ENCODE results near the gene SCAPER.
A peak's percentile ranks its signal among the peaks of the same experiment; 100 is the strongest.
"Not testable (repeated sequence)": the region's sequence is repeated elsewhere in the genome, so short reads cannot be mapped to it uniquely, and the experiment has no call there.

The SCAPER gene

GRCh38 chr15:76913737-76914136 lies 8.6 kb upstream of the SCAPER start:
- no peak for DNase-seq

- DNase-seq: no peak
Measured at GRCh38 chr15:76912430-76912829, 7.3 kb upstream of the SCAPER start.

GRCh38 chr15:76905855-76906254 lies 715 bp upstream of the SCAPER start:
- DNase-seq: no peak

- peak; percentile 5 for DNase-seq
Measured at GRCh38 chr15:76904461-76905012, 603 bp downstream of the SCAPER start.

GRCh38 chr15:76903251-76903681 lies 1.9 kb downstream of the SCAPER start:
- DNase-seq: peak; percentile 32

GRCh38 chr15:76901965-76902364 lies 3.2 kb downstream of the SCAPER start:
- DNase-seq: no peak

GRCh38 chr15:76899931-76900310 lies 5.2 kb downstream of the SCAPER start:
- not testable (repeated sequence) for DNase-seq

GRCh38 chr15:76899176-76899930 lies 5.8 kb downstream of the SCAPER start:
- DNase-seq: not testable (repeated sequence)

- no peak for DNase-seq
Measured at GRCh38 chr15:76898102-76898501, 7.0 kb downstream of the SCAPER start.

GRCh38 chr15:76894174-76894573 lies 11.0 kb downstream of the SCAPER start:
- no peak for DNase-seq

- DNase-seq: not testable (repeated sequence)
Measured at GRCh38 chr15:76892836-76893235, 12.3 kb downstream of the SCAPER start.

- not testable (repeated sequence) for DNase-seq
Measured at GRCh38 chr15:76887280-76888141, 17.6 kb downstream of the SCAPER start.

GRCh38 chr15:76885212-76885611 lies 19.9 kb downstream of the SCAPER start:
- no peak for DNase-seq

GRCh38 chr15:76875911-76876310 lies 29.2 kb downstream of the SCAPER start:
- DNase-seq: no peak

- not testable (repeated sequence) for DNase-seq
Measured at GRCh38 chr15:76873066-76873465, 32.1 kb downstream of the SCAPER start.

GRCh38 chr15:76871930-76872329 lies 33.2 kb downstream of the SCAPER start:
- DNase-seq: no peak

GRCh38 chr15:76868740-76869139 lies 36.4 kb downstream of the SCAPER start:
- DNase-seq: no peak

- peak; percentile 31 for DNase-seq
Measured at GRCh38 chr15:76866716-76867321, 38.3 kb downstream of the SCAPER start.

GRCh38 chr15:76866008-76866407 lies 39.1 kb downstream of the SCAPER start:
- peak; percentile 37 for DNase-seq

GRCh38 chr15:76865548-76865991 lies 39.6 kb downstream of the SCAPER start:
- no peak for DNase-seq

- DNase-seq: no peak
Measured at GRCh38 chr15:76864586-76864985, 40.6 kb downstream of the SCAPER start.

- DNase-seq: no peak
Measured at GRCh38 chr15:76863693-76864092, 41.4 kb downstream of the SCAPER start.

GRCh38 chr15:76863123-76863522 lies 42.0 kb downstream of the SCAPER start:
- DNase-seq: no peak
